NT2/D1 (cell line): ENCODE measurements around the gene INPP5E.

Experiments
- SUZ12 ChIP-seq: IDR thresholded peaks from 2 replicates; pipeline ENCODE4 v1.6.1; 2011; ENCODE audit not compliant: insufficient read length, insufficient read depth; ENCODE audit errors: extremely low read depth
- YY1 ChIP-seq: IDR thresholded peaks from 2 replicates; pipeline ENCODE4 v1.6.1; 2011; ENCODE audit not compliant: insufficient read length, insufficient read depth
- ZNF274 ChIP-seq: IDR thresholded peaks from 2 replicates; pipeline ENCODE4 v1.6.1; 2011; ENCODE audit warnings: mild to moderate bottlenecking, low read depth, low read length

GRCh38 chr9:136439481-136440408, at the start of gene INPP5E:
- TF ChIP-seq SUZ12 (no peak), ZNF274 (no peak), YY1 (no peak)
